Duodenal mucosa (tissue), 2 donors: ENCODE results near the gene ATP1A1.

Experiments
- H3K27ac ChIP-seq: one replicate; pipeline ENCODE4 v1.7.0; 2013; ENCODE audit warnings: low read depth, low read length
- H3K27me3 ChIP-seq, 2 donors: one replicate each; pipeline ENCODE4 v1.7.0; 2013; ENCODE audit warnings: low read length in 2 of 2, control low read depth in 1 of 2; ENCODE audit not compliant: insufficient read depth in 2 of 2, control insufficient read depth in 1 of 2
- H3K36me3 ChIP-seq, 2 donors: one replicate each; pipeline ENCODE4 v1.7.0; 2013; ENCODE audit warnings: low read length in 2 of 2, control low read depth in 1 of 2; ENCODE audit not compliant: insufficient read depth in 2 of 2, control insufficient read depth in 1 of 2
- H3K4me1 ChIP-seq, 2 donors: one replicate each; pipeline ENCODE4 v1.7.0; 2013; ENCODE audit warnings: low read length in 2 of 2, control low read depth in 1 of 2; ENCODE audit not compliant: insufficient read depth in 2 of 2, control insufficient read depth in 1 of 2
- H3K4me3 ChIP-seq, 2 donors: one replicate each; pipeline ENCODE4 v1.7.0; 2013; ENCODE audit warnings: low read length in 2 of 2, low read depth in 1 of 2
- H3K9ac ChIP-seq, 2 donors: one replicate each; pipeline ENCODE4 v1.7.0; 2013; ENCODE audit warnings: low read length in 2 of 2, low read depth in 1 of 2
- H3K9me3 ChIP-seq, 2 donors: one replicate each; pipeline ENCODE4 v1.7.0; 2013; ENCODE audit warnings: low read length in 2 of 2, control low read depth in 1 of 2; ENCODE audit not compliant: control insufficient read depth in 1 of 2

Gene ATP1A1

GRCh38 chr1:116389013-116389412 lies 16.0 kb downstream of the ATP1A1 start:
- no peak overlapping the region for H3K9ac ChIP-seq
- no peak overlapping the region for H3K27ac ChIP-seq
- no peaks in the 10 kb centered on the region for H3K27me3 ChIP-seq
- H3K9me3 ChIP-seq, result no peaks in the 10 kb centered on the region
- H3K4me1 ChIP-seq, result peaks cover 59 to 64% of the 10 kb centered on the region in 2 donors
- H3K4me3 ChIP-seq, result no peak overlapping the region
- peaks cover 84 to 96% of the 10 kb centered on the region in 2 donors for H3K36me3 ChIP-seq

GRCh38 chr1:116389686-116390085 lies 16.6 kb downstream of the ATP1A1 start:
- no peak overlapping the region for H3K27ac ChIP-seq
- H3K4me1 ChIP-seq, result peaks cover 66 to 71% of the 10 kb centered on the region in 2 donors
- H3K27me3 ChIP-seq, result no peaks in the 10 kb centered on the region
- H3K36me3 ChIP-seq, result peaks cover 83 to 96% of the 10 kb centered on the region in 2 donors
- no peak overlapping the region for H3K9ac ChIP-seq
- H3K9me3 ChIP-seq, result no peaks in the 10 kb centered on the region
- H3K4me3 ChIP-seq, result no peak overlapping the region

- Histone ChIP-seq H3K4me3 (no peak overlapping the region), H3K4me1 (peaks cover 66 to 75% of the 10 kb centered on the region in 2 donors), H3K27ac (no peak overlapping the region), H3K27me3 (no peaks in the 10 kb centered on the region), H3K9ac (no peak overlapping the region), H3K9me3 (no peaks in the 10 kb centered on the region), H3K36me3 (peaks cover 79 to 96% of the 10 kb centered on the region in 2 donors)
These were observed 17.2 kb downstream of the ATP1A1 start for GRCh38 chr1:116390195-116390594.

- Histone ChIP-seq H3K9ac (no peak overlapping the region), H3K9me3 (no peaks in the 10 kb centered on the region), H3K36me3 (peaks cover 79 to 98% of the 10 kb centered on the region in 2 donors), H3K4me3 (no peak overlapping the region), H3K27me3 (no peaks in the 10 kb centered on the region), H3K27ac (no peak overlapping the region), H3K4me1 (peaks cover 66 to 75% of the 10 kb centered on the region in 2 donors)
These were observed 18.1 kb downstream of the ATP1A1 start for GRCh38 chr1:116391185-116391584.

GRCh38 chr1:116392717-116393404 lies 19.8 kb downstream of the ATP1A1 start:
- Histone ChIP-seq H3K9me3 (no peaks in the 10 kb centered on the region), H3K27me3 (no peaks in the 10 kb centered on the region), H3K4me1 (peaks cover 57 to 68% of the 10 kb centered on the region in 2 donors), H3K9ac (no peak overlapping the region), H3K36me3 (peaks cover 78 to 99% of the 10 kb centered on the region in 2 donors), H3K27ac (no peak overlapping the region), H3K4me3 (no peak overlapping the region)

GRCh38 chr1:116393792-116394191 lies 20.7 kb downstream of the ATP1A1 start:
- peaks cover 54 to 59% of the 10 kb centered on the region in 2 donors for H3K4me1 ChIP-seq
- no peak overlapping the region for H3K27ac ChIP-seq
- H3K4me3 ChIP-seq, result peak overlapping the region in 1 of 2 donors; percentile 17
- H3K9ac ChIP-seq, result no peak overlapping the region
- H3K9me3 ChIP-seq, result no peaks in the 10 kb centered on the region
- H3K36me3 ChIP-seq, result peaks cover 78 to 99% of the 10 kb centered on the region in 2 donors
- H3K27me3 ChIP-seq, result no peaks in the 10 kb centered on the region

GRCh38 chr1:116394270-116394669 lies 21.2 kb downstream of the ATP1A1 start:
- no peak overlapping the region for H3K4me3 ChIP-seq
- H3K36me3 ChIP-seq, result peaks cover 78 to 99% of the 10 kb centered on the region in 2 donors
- no peak overlapping the region for H3K27ac ChIP-seq
- H3K4me1 ChIP-seq, result peaks cover 50 to 54% of the 10 kb centered on the region in 2 donors
- H3K9me3 ChIP-seq, result no peaks in the 10 kb centered on the region
- H3K9ac ChIP-seq, result no peak overlapping the region
- no peaks in the 10 kb centered on the region for H3K27me3 ChIP-seq

GRCh38 chr1:116396769-116397168 lies 23.7 kb downstream of the ATP1A1 start:
- Histone ChIP-seq H3K27me3 (no peaks in the 10 kb centered on the region), H3K9ac (no peak overlapping the region), H3K9me3 (no peaks in the 10 kb centered on the region), H3K4me1 (peaks cover 26 to 30% of the 10 kb centered on the region in 2 donors), H3K4me3 (no peak overlapping the region), H3K27ac (no peak overlapping the region), H3K36me3 (peaks cover 82 to 99% of the 10 kb centered on the region in 2 donors)

GRCh38 chr1:116397728-116398127 lies 24.7 kb downstream of the ATP1A1 start:
- peaks cover 83 to 99% of the 10 kb centered on the region in 2 donors for H3K36me3 ChIP-seq
- H3K27me3 ChIP-seq, result no peaks in the 10 kb centered on the region
- no peak overlapping the region for H3K27ac ChIP-seq
- peaks cover 16 to 20% of the 10 kb centered on the region in 2 donors for H3K4me1 ChIP-seq
- no peaks in the 10 kb centered on the region for H3K9me3 ChIP-seq
- H3K4me3 ChIP-seq, result no peak overlapping the region
- H3K9ac ChIP-seq, result no peak overlapping the region

- H3K36me3 ChIP-seq, result peaks cover 92 to 100% of the 10 kb centered on the region in 2 donors
- H3K27me3 ChIP-seq, result no peaks in the 10 kb centered on the region
- H3K9me3 ChIP-seq, result no peaks in the 10 kb centered on the region
- no peak overlapping the region for H3K4me3 ChIP-seq
- H3K4me1 ChIP-seq, result no peaks in the 10 kb centered on the region
- H3K9ac ChIP-seq, result no peak overlapping the region
- no peak overlapping the region for H3K27ac ChIP-seq
These were observed 27.7 kb downstream of the ATP1A1 start for GRCh38 chr1:116400780-116401179.
